Spleen (tissue), 13 donors: ENCODE measurements around the gene MYO16. TPM values are rescaled to one million over a fixed set of nuclear protein-coding genes. Genes with fewer than 3 reads are reported as not detected.

Source experiments
- DNase-seq: peaks from one replicate; pipeline ENCODE4 v3.0.0-alpha.2; 2020
- H3K27ac ChIP-seq, 8 donors: fragments of 200-600 bp; sonication (generic) in 7 of 8; 1 replicate in 4 of 8; 2 replicates in 4 of 8; pipeline versions ENCODE4 v1.5.0 to v1.8.0; 2016 to 2021; ENCODE audit warnings: inconsistent platforms in 4 of 8, mild to moderate bottlenecking in 4 of 8, moderate library complexity in 1 of 8
- H3K27me3 ChIP-seq, 7 donors: fragments of 200-600 bp; sonication (generic) in 6 of 7; replicated peaks in 1 of 7; 1 replicate in 4 of 7; 2 replicates in 3 of 7; pipeline versions ENCODE4 v1.5.0 to v1.8.0; 2016 to 2021; ENCODE audit warnings: inconsistent platforms in 3 of 7, mild to moderate bottlenecking in 1 of 7
- H3K36me3 ChIP-seq, 6 donors: fragments of 200-600 bp; sonication (generic) in 5 of 6; 1 replicate in 4 of 6; 2 replicates in 2 of 6; pipeline versions ENCODE4 v1.5.0 to v1.8.0; 2016 to 2021; ENCODE audit warnings: inconsistent platforms in 2 of 6
- H3K4me1 ChIP-seq, 6 donors: fragments of 200-600 bp; sonication (generic) in 5 of 6; 1 replicate in 3 of 6; 2 replicates in 3 of 6; pipeline versions ENCODE4 v1.5.0 to v1.8.0; 2016 to 2021; ENCODE audit warnings: inconsistent platforms in 3 of 6
- H3K4me3 ChIP-seq, 8 donors: fragments of 200-600 bp; sonication (generic) in 7 of 8; 1 replicate in 4 of 8; 2 replicates in 4 of 8; pipeline versions ENCODE4 v1.5.0 to v1.8.0; 2016 to 2021; ENCODE audit warnings: inconsistent platforms in 4 of 8, mild to moderate bottlenecking in 4 of 8, moderate library complexity in 2 of 8
- H3K9me3 ChIP-seq, 8 donors: fragments of 200-600 bp; sonication (generic) in 7 of 8; 1 replicate in 4 of 8; 2 replicates in 4 of 8; pipeline versions ENCODE4 v1.5.0 to v1.8.0; 2016 to 2021; ENCODE audit warnings: inconsistent platforms in 4 of 8
- POLR2A ChIP-seq, 3 donors: fragments of 450-650 bp; IDR thresholded peaks; one replicate each; pipeline ENCODE4 v1.5.1; 2017; ENCODE audit warnings: antibody characterized with exemption in 3 of 3, mild to moderate bottlenecking in 1 of 3
- POLR2AphosphoS5 ChIP-seq, 3 donors: sonication (generic); formaldehyde crosslinking; IDR thresholded peaks; one replicate each; pipeline ENCODE4 v1.5.1; 2017; ENCODE audit warnings: antibody characterized with exemption in 3 of 3
- WGBS, 5 donors: extraction: QIAGEN DNeasy Blood & Tissue Kit in 3 of 5; methylation state at CpG; one replicate each; pipeline versions ENCODE4 v1.1.5 to v1.1.7; 2013 to 2018; 5-methylcytosine and 5-hydroxymethylcytosine counted together
- intact Hi-C: fragments of 100-400 bp; cut with DNase I; formaldehyde crosslinking; loops from one replicate; pipeline ENCODE4 v1.15.0; 2023; ENCODE audit warnings: low total_unique reads
- long read RNA-seq, 2 donors: transcript quantifications; one replicate each; lab custom pipeline, GENCODE V29; 2026
- polyA plus RNA-seq, 3 donors: library from polyadenylated mRNA; stranded (reverse); fragments of 200-250 nt; gene quantifications; one replicate each; pipeline ENCODE4 v1.2.1, GENCODE V29; 2013
- total RNA-seq, 7 donors: library from RNA; depleted of rRNA in 3 of 7; stranded (reverse); fragments of >200 nt in 3 of 7; fragmentation: NEBNext Ultra II Directional in 4 of 7; extraction: Animal tissue kit (Norgen Biotek cat#: 25700) in 4 of 7; gene quantifications; one replicate each; pipeline versions ENCODE4 v1.1.0 to v1.2.1, GENCODE V29; 2016 to 2021
- TF ChIP-seq, protein P1 (sequence below), 11 experiments: fragments of 200-600 bp in 7 of 11; fragments of 450-650 bp in 4 of 11; sonication (generic) in 4 of 11; IDR thresholded peaks in 8 of 11; conservative IDR thresholded peaks in 3 of 11; 1 replicate in 7 of 11; 2 replicates in 4 of 11; pipeline versions ENCODE4 v1.4.0 to v1.8.0; 2016 to 2021; ENCODE audit warnings: antibody characterized with exemption in 11 of 11, inconsistent platforms in 4 of 11, mild to moderate bottlenecking in 1 of 11
- donor health status: healthy with polysubstance abuse.
- donor health status: DM: no; HTN: no; CAD: no; lungs with moderate emphysema.
- donor health status: DM: no; HTN: no; CAD: no.
- donor health status: Bipolar disorder and iron deficiency.
- donor health status: healthy.
- donor health status: DM: no; HTN: no; CAD: no.
- donor health status: DM: yes; HTN: yes; CAD: no.

MYO16 gene
- total RNA-seq (under 1 TPM in 6 of 7 donors, not detected in 1; 0.25 to 0.51 (median 0.28) TPM), polyA plus RNA-seq (under 1 TPM; 0.03 to 0.08 (median 0.07) TPM)
- long read RNA-seq, donor 1, result 0 reads
- long read RNA-seq, donor 2, result 0 reads

DNA sequence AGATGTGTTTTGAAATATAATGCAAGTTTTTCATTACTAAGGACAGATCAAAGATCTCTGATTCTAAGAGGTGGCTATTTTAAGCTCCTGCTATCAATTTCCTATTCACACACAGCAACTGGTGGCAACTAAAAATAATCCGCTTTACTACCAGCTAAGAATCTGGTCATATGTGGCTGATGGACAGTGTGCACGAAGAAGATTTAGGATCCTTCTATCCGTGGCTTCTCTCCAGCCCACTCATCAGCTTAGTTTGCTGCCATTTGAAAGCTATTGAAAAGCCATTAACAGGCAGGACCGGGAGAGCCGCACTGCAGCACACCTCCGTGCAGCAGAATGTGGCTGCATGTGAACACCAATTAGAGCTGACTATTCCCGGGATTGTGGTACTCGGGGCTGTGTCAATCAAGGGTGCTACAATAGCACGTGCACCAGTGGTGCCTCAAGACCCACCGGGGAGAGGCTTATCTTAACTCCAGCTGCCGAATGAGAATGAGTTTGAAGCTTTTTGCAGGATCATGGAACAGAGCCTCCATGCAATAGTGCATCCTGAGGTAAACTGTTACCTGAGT is at the start of gene MYO16:
Gene MYO16 (plus strand): TSS at position 431 of the 572 bp plus-strand sequence. CDS start 234 bp downstream, outside the sequence.
- H3K36me3 ChIP-seq, result no peaks in the 10 kb centered on the region
- WGBS, 5 donors, result 49 to 61% (median 55%) methylated on average over 11 of the region's 11 CpGs
- intact Hi-C loops, result no loop called here

GRCh38 chr13:108586826-108587225 is 42.6 kb upstream of the MYO16 start:
- H3K4me3 ChIP-seq, result no peak overlapping the region
- intact Hi-C loops, result no loop called here
- 71 to 91% (median 73%) methylated on average over 3 of the region's 3 CpGs for WGBS, 5 donors
- H3K27ac ChIP-seq, result no peak overlapping the region
- no peaks in the 10 kb centered on the region for H3K27me3 ChIP-seq
- DNase-seq, result no peak
- no peaks in the 10 kb centered on the region for H3K36me3 ChIP-seq
- no peak for TF ChIP-seq POLR2AphosphoS5 (IDR thresholded peaks at IDR 0.05)
- no peak for TF ChIP-seq POLR2A (IDR thresholded peaks at IDR 0.05)
- TF ChIP-seq, protein P1, sequence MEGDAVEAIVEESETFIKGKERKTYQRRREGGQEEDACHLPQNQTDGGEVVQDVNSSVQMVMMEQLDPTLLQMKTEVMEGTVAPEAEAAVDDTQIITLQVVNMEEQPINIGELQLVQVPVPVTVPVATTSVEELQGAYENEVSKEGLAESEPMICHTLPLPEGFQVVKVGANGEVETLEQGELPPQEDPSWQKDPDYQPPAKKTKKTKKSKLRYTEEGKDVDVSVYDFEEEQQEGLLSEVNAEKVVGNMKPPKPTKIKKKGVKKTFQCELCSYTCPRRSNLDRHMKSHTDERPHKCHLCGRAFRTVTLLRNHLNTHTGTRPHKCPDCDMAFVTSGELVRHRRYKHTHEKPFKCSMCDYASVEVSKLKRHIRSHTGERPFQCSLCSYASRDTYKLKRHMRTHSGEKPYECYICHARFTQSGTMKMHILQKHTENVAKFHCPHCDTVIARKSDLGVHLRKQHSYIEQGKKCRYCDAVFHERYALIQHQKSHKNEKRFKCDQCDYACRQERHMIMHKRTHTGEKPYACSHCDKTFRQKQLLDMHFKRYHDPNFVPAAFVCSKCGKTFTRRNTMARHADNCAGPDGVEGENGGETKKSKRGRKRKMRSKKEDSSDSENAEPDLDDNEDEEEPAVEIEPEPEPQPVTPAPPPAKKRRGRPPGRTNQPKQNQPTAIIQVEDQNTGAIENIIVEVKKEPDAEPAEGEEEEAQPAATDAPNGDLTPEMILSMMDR (IDR thresholded peaks at IDR 0.05 in 8 of 11, conservative IDR thresholded peaks at IDR 0.05 in 3 of 11), result no peak
- peaks cover 0 to 22% (median 11%) of the 10 kb centered on the region in 8 donors for H3K9me3 ChIP-seq
- no peaks in the 10 kb centered on the region for H3K4me1 ChIP-seq

More for the DNA sequence above, at the start of gene MYO16:
- H3K4me1 ChIP-seq, result no peaks in the 10 kb centered on the region
- H3K27me3 ChIP-seq, result no peaks in the 10 kb centered on the region
- DNase-seq, result no peak
- no peak within 1 kb of the TSS for H3K27ac ChIP-seq
- H3K4me3 ChIP-seq, result no peak within 1 kb of the TSS
- H3K9me3 ChIP-seq, result peaks cover 0 to 11% (median 9%) of the 10 kb centered on the region in 8 donors
- TF ChIP-seq POLR2A (IDR thresholded peaks at IDR 0.05), result no peak
- TF ChIP-seq POLR2AphosphoS5 (IDR thresholded peaks at IDR 0.05), result no peak
- TF ChIP-seq, protein P1 (IDR thresholded peaks at IDR 0.05 in 8 of 11, conservative IDR thresholded peaks at IDR 0.05 in 3 of 11), result no peak

GRCh38 chr13:108588516-108588915 is 40.9 kb upstream of the MYO16 start:
- H3K27me3 ChIP-seq, result no peaks in the 10 kb centered on the region
- TF ChIP-seq POLR2AphosphoS5 (IDR thresholded peaks at IDR 0.05), result no peak
- TF ChIP-seq POLR2A (IDR thresholded peaks at IDR 0.05), result no peak
- TF ChIP-seq, protein P1 (IDR thresholded peaks at IDR 0.05 in 8 of 11, conservative IDR thresholded peaks at IDR 0.05 in 3 of 11), result no peak
- no peaks in the 10 kb centered on the region for H3K4me1 ChIP-seq

GRCh38 chr13:108594153-108594552 is 35.3 kb upstream of the MYO16 start:
- no peaks in the 10 kb centered on the region for H3K4me1 ChIP-seq
- WGBS, 5 donors, result 16 to 29% (median 25%) methylated on average over 3 of the region's 3 CpGs
- no peak overlapping the region for H3K4me3 ChIP-seq
- no peaks in the 10 kb centered on the region for H3K27me3 ChIP-seq
- H3K27ac ChIP-seq, result no peak overlapping the region
- H3K36me3 ChIP-seq, result no peaks in the 10 kb centered on the region
- no peak for DNase-seq
- H3K9me3 ChIP-seq, result no peaks in the 10 kb centered on the region
- intact Hi-C loops, result no loop called here
- TF ChIP-seq POLR2A (IDR thresholded peaks at IDR 0.05), result no peak
- TF ChIP-seq, protein P1 (IDR thresholded peaks at IDR 0.05 in 8 of 11, conservative IDR thresholded peaks at IDR 0.05 in 3 of 11), result no peak
- TF ChIP-seq POLR2AphosphoS5 (IDR thresholded peaks at IDR 0.05), result no peak

More at GRCh38 chr13:108588516-108588915, 40.9 kb upstream of the MYO16 start:
- Histone ChIP-seq H3K9me3 (peaks cover 0 to 22% (median 11%) of the 10 kb centered on the region in 8 donors), H3K4me3 (no peak overlapping the region), H3K36me3 (no peaks in the 10 kb centered on the region), H3K27ac (no peak overlapping the region)
- 66 to 76% (median 72%) methylated on average over 3 of the region's 3 CpGs for WGBS, 5 donors
- intact Hi-C loops, result no loop called here
- no peak for DNase-seq
